C4-2B (cell line): Measurements from ENCODE around the gene TMEM38B.

Experiments used
- ZFX ChIP-seq: fragments of 450-650 bp; IDR thresholded peaks from 2 replicates; pipeline ENCODE4 v1.6.1; 2017
- TF ChIP-seq, protein P1 (sequence below): fragments of 450-650 bp; conservative IDR thresholded peaks from 2 replicates; pipeline ENCODE4 v1.5.1; 2017; ENCODE audit warnings: mild to moderate bottlenecking

DNA sequence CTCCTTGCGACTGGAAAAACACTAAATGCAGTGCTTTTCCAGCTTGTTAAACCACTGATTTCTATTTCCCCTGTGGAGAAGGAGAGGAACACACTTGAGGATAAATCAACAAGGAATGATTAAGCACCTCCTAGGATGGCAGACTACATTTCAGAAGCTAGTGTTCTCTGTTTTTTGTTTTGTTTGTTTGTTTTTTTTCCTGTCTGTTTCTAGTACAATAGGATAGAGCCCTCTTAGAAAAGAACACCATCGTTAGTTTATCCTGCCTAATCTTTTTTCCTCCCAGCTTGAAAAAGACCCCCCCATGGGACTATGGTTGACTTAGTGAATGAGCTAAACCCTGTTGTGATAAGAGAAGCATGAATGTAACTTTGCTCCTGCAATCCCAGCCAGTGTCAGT is 36.0 kb upstream of the TMEM38B start:
- TF ChIP-seq, protein P1, sequence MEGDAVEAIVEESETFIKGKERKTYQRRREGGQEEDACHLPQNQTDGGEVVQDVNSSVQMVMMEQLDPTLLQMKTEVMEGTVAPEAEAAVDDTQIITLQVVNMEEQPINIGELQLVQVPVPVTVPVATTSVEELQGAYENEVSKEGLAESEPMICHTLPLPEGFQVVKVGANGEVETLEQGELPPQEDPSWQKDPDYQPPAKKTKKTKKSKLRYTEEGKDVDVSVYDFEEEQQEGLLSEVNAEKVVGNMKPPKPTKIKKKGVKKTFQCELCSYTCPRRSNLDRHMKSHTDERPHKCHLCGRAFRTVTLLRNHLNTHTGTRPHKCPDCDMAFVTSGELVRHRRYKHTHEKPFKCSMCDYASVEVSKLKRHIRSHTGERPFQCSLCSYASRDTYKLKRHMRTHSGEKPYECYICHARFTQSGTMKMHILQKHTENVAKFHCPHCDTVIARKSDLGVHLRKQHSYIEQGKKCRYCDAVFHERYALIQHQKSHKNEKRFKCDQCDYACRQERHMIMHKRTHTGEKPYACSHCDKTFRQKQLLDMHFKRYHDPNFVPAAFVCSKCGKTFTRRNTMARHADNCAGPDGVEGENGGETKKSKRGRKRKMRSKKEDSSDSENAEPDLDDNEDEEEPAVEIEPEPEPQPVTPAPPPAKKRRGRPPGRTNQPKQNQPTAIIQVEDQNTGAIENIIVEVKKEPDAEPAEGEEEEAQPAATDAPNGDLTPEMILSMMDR, result no peak
- no peak for TF ChIP-seq ZFX
